Renal cortical epithelial cell (primary cell): Measurements from ENCODE around the gene CABLES2. TPM values are rescaled to one million over a fixed set of nuclear protein-coding genes. Genes with fewer than 3 reads are reported as not detected.

ENCODE experiments used
- DNase-seq: peaks from one replicate; pipeline ENCODE4 v3.0.0-alpha.2; 2011; ENCODE audit warnings: low read depth
- total RNA-seq: library from RNA; depleted of rRNA; stranded (reverse); fragments of >200 nt; gene quantifications from 2 replicates; pipeline ENCODE4 v1.2.3, GENCODE V29; 2014

CABLES2 gene
- total RNA-seq, 1 donor from 2014 or later = 2.7 TPM

GRCh38 chr20:62350629-62351422 lies 56.3 kb downstream of the CABLES2 start:
- no peak for DNase-seq

GRCh38 chr20:62350098-62350628 lies 56.9 kb downstream of the CABLES2 start:
- DNase-seq = peak; percentile 75

GRCh38 chr20:62349556-62350097 lies 57.5 kb downstream of the CABLES2 start:
- no peak for DNase-seq

GRCh38 chr20:62348604-62349003 lies 58.5 kb downstream of the CABLES2 start:
- no peak for DNase-seq

- DNase-seq = no peak
Observed at GRCh38 chr20:62347445-62347844, 59.6 kb downstream of the CABLES2 start.

GRCh38 chr20:62347151-62347404 lies 60.0 kb downstream of the CABLES2 start:
- DNase-seq = no peak

GRCh38 chr20:62346398-62347150 lies 60.5 kb downstream of the CABLES2 start:
- no peak for DNase-seq

- no peak for DNase-seq
Observed at GRCh38 chr20:62345681-62346370, 61.3 kb downstream of the CABLES2 start.

GRCh38 chr20:62344782-62345181 lies 62.3 kb downstream of the CABLES2 start:
- DNase-seq = peak; percentile 40

GRCh38 chr20:62344092-62344491 lies 63.0 kb downstream of the CABLES2 start:
- no peak for DNase-seq

- DNase-seq = no peak
Observed at GRCh38 chr20:62342910-62343309, 64.2 kb downstream of the CABLES2 start.

- no peak for DNase-seq
Observed at GRCh38 chr20:62339647-62340062, 67.4 kb downstream of the CABLES2 start.

Other genes with a start within 250 kb of the CABLES2 start
- gene MTG2, start 224.3 kb downstream of the CABLES2 start, total RNA-seq = 21.7 and 25.2 TPM in 2 replicates
- not detected in 2 replicates for gene HRH3, start 187.0 kb downstream of the CABLES2 start, total RNA-seq
- 41.9 and 42.7 TPM in 2 replicates for gene OSBPL2, start 168.8 kb downstream of the CABLES2 start, total RNA-seq
- gene ADRM1, start 104.3 kb downstream of the CABLES2 start, total RNA-seq = 85.2 and 144 TPM in 2 replicates
- gene LAMA5, start 40.0 kb downstream of the CABLES2 start, total RNA-seq = 58.5 and 299 TPM in 2 replicates
- 170 and 654 TPM in 2 replicates for gene RPS21, start 20.2 kb downstream of the CABLES2 start, total RNA-seq
- gene RBBP8NL, start 20.3 kb upstream of the CABLES2 start, total RNA-seq = not detected in 2 replicates
- gene GATA5, start 68.7 kb upstream of the CABLES2 start, total RNA-seq = not detected in 2 replicates
- 6.1 and 30.7 TPM in 2 replicates for gene SLCO4A1, start 235.2 kb upstream of the CABLES2 start, total RNA-seq